Caki2 (cell line): Measurements from ENCODE around the gene NDUFS1. TPM values are rescaled to one million over a fixed set of nuclear protein-coding genes. Genes with fewer than 3 reads are reported as not detected.
"Not testable (repeated sequence)": the region's sequence is repeated elsewhere in the genome, so short reads cannot be mapped to it uniquely, and the experiment has no call there.

ENCODE experiments used
- DNase-seq: peaks from one replicate; pipeline ENCODE4 v3.0.0-alpha.2; 2015; ENCODE audit warnings: low read depth
- in situ Hi-C: cut with HindIII; loops from 2 replicates; pipeline ENCODE4 v1.10.0; 2016; ENCODE audit warnings: low sequenced_read_pairs, low pct_unique_long_range_greater_than_20kb, mixed read lengths
- total RNA-seq: library from RNA; depleted of rRNA; stranded (reverse); fragments of >200 nt; shearing (Covaris generic); gene quantifications from 2 replicates; pipeline ENCODE4 v1.2.3, GENCODE V29; 2014; ENCODE audit warnings: low replicate concordance; rRNA removed

The NDUFS1 gene
- 75.5 and 103 TPM in 2 replicates for total RNA-seq

DNA sequence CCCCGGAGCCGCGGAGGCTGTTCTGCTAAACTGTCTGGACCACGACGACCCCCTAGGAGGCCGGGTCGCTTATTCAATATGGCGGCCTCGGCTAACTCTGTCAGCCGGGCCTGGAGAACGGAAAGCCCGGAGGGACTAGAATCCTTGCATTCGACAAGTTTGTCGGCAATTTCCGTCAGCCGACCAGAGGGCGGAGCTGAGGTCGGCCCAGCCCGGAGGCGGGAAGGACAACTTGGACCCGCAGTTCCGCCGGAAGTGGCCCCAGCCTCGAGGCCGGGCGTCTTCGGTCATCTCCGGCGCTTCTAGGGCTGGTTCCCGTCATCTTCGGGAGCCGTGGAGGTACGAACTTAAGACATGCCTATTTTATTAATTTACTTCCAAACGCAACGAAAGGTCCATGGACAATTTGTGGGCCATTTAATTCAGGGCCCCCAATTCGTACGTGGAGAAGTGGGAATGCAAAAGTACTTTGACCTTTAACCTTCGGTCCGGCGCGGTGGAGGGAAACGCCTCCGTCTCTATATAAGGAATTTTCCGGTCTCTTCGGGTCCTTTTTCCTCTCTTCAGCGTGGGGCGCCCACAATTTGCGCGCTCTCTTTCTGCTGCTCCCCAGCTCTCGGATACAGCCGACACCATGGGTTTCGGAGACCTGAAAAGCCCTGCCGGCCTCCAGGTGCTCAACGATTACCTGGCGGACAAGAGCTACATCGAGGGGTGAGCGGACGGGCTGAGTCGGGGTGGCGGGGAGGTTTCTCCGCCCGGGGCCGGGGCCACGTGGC is at the start of gene NDUFS1, which contains the start of gene EEF1B2:
Gene NDUFS1 (minus strand): TSS at position 99 of the 779 bp plus-strand sequence. CDS start 5,766 bp downstream, outside the sequence.
Gene EEF1B2 (plus strand): TSS at position 550 of the 779 bp plus-strand sequence. CDS start 85 bp downstream, at position 635.
- in situ Hi-C loops, result no loop called here
- DNase-seq, result peak; percentile 93

DNA sequence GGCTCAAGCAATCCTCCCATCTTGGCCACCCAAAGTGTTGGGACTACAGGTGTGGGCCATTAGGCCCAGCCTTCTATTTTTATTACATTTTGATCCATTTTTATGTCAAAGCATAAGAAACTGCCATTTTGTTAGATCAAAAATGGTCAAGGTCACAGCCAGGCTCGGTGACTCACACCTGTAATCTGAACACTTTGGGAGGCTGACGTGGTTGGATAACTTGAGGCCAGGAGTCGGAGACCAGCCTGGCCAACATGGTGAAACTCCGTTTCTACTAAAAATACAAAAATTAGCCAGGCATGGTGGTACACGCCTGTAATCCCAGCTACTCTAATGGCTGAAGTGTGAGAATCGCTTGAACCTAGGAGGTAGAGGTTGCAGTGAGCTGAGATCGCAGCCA is 49.7 kb upstream of the NDUFS1 start:
- DNase-seq, result no peak
- in situ Hi-C loops, result no loop called here

DNA sequence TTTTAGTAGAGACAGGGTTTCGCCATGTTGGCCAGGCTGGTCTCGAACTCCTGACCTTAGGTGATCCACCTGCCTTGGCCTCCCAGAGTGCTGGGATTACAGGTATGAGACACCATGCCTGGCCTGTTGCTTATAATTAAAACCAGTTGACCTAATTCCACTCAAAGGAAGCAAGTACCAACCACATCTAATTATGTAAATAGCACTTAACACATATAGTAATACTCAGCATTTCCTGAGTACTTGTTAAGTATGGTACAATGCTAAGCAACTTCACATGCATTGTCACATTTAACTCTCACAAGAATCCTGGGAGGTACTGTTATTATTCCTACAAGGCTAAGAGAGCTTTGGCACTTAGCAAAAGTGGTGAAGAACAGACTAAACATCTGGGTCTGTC is 48.1 kb upstream of the NDUFS1 start:
- DNase-seq, in situ Hi-C loops: not testable (repeated sequence)

DNA sequence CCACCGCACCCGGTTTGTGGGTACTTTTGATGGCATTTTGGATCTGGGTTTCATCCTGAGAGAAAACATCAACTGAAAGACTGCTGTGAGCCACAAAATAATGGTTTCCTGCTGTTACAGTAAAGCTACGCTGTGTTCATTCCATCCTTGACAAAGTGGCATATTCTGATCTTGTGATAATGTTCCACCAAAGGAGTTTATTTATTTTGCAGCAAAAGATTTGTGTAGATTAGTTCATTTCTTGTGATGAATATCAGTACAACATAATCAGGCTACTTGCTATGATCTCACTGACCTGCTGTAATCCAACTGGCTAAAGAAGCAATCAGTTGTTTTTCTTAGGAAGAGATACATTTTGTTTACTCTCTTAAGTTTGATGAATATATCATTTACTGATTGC is 45.5 kb upstream of the NDUFS1 start:
- in situ Hi-C loops, result no loop called here
- DNase-seq, result no peak

DNA sequence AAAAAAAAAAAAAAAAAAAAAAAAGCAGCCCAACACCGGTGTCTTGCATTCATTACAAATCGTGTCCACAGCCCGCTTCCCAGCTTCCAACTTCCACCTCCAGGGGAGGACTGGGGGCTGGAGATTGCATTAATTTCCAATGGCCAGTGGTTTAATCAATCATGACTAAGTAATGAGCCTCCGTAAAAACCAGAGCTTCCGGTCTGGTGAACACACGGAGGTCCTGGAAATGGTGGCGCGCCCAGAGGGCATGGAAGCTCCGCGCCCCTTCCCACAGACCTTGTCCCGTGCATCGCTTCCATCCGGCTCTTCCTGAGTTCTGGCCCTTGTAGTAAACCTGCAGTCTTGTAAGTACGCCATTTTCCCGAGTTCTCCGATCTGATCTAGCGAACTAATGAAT is 44.1 kb upstream of the NDUFS1 start:
- in situ Hi-C loops, result no loop called here
- no peak for DNase-seq

- no peak for DNase-seq
- in situ Hi-C loops, result no loop called here
Observed at GRCh38 chr2:206202446-206202845, 43.2 kb upstream of the NDUFS1 start.

GRCh38 chr2:206201075-206201848 is 42.0 kb upstream of the NDUFS1 start:
- no peak for DNase-seq
- in situ Hi-C loops, result no loop called here

DNA sequence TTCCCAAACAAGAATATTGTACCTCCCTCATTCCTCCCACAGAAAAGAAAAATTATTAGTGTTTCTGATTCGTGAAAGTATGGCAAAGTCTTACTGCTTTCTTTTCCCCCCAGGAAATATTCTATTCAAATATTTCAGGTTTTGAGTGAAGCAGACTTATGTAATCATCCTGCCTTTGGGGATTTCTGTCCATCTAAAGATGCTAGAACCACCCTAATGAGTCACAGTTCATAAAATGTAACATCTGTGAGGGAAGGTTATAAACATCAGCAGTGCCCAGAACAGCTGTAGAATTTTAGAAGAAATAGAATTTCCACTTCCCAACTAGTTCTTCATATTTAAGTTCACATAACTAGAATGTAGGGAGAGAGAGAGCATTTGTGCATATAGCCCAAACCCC is 39.4 kb upstream of the NDUFS1 start:
- no peak for DNase-seq
- in situ Hi-C loops, result no loop called here

DNA sequence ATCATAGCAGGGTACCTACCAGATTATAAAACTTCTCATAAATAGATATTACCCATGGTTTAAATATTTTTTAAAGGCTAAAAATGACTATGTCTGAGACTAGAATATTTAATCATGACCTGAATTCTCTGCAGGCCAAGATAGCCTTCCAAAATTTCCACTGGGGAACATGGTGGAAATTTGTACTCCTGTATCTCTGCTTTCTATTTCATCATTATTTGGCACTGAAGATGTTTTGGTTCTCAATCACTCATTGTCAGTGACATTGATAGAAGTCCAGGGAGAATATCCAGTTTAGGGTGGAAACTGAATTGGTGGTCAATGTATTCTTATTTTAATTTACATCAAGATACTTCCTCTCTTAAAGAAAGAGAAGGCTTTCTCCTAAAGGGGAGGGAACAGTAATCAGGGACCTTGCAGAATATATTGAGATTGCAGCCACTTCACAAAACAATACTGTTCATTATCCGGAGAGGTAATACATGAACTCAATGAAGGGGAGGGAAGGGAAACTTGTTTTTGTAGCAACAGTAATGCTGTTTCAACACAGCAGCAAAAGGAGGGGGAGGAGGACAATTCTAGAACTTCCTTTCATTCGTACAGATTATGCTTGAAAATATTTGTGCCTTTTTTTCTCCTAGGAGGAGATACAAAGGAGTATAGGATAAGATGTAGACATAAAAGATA is 34.6 kb upstream of the NDUFS1 start:
- DNase-seq, result no peak
- in situ Hi-C loops, result no loop called here

DNA sequence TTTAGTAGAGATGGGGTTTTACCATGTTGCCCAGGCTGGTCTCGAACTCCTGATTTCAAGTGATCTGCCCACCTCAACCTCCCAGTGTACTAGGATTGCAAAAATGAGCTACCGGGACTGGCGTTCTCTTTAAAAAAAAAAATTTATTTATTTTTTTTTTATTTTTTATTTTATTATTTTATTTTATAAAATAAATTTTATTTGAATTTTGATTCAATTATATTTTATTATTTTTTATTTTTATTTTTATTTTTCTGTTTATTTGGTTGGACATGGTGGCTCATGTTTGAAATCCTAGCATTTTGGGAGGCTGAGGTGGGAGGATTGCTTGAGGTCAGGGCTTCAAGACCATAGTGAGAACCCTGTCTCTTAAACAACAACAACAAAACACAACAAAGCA is 32.9 kb upstream of the NDUFS1 start:
- in situ Hi-C loops, result no loop called here
- DNase-seq, result no peak

DNA sequence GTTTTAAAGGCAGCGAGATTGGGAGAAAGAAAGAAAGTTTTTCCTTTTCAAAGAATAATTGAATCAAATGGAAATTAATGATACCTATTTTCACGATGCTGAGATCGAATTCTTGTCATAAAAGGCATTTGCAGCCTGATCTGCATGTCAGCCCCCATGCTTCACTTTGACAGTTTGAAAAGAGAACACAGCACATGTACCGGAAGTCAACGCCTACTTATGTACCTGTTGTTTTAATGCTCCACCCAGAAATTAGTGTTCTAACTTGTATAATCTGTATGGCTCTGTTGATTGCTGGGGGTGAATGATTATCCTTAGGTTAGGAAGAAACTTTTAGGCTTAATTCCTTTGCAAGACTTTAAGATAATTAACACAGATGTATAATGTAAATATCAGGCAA is 31.4 kb upstream of the NDUFS1 start:
- in situ Hi-C loops, result no loop called here
- DNase-seq, result no peak

- no peak for DNase-seq
- in situ Hi-C loops, result no loop called here
Observed at GRCh38 chr2:206190111-206190510, 30.9 kb upstream of the NDUFS1 start.

- DNase-seq, result no peak
- in situ Hi-C loops, result no loop called here
Observed at GRCh38 chr2:206189691-206190090, 30.4 kb upstream of the NDUFS1 start.

- DNase-seq, in situ Hi-C loops: not testable (repeated sequence)
Observed at GRCh38 chr2:206181526-206181925, 22.3 kb upstream of the NDUFS1 start.

DNA sequence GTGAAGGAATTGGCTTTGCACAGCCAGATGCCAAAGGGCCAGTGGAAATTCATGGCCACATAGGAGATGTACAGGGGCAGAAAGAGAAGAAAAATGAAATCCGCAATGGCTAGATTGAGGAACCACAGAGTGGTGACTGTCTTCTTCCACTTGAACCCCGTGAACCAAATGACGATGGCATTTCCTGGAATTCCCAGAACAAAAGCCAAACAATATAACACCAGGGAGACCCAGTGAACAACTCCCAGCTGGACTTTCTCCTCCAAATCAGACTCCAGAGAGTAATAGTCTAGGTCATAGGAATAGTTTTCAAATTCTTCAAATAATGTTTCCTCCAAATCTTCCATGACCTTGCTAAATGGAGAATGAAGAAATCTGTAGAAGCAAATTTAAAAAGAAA is 17.7 kb upstream of the NDUFS1 start:
- no peak for DNase-seq
- in situ Hi-C loops, result no loop called here

- in situ Hi-C loops, result no loop called here
- no peak for DNase-seq
Observed at GRCh38 chr2:206176121-206176520, 16.9 kb upstream of the NDUFS1 start.

DNA sequence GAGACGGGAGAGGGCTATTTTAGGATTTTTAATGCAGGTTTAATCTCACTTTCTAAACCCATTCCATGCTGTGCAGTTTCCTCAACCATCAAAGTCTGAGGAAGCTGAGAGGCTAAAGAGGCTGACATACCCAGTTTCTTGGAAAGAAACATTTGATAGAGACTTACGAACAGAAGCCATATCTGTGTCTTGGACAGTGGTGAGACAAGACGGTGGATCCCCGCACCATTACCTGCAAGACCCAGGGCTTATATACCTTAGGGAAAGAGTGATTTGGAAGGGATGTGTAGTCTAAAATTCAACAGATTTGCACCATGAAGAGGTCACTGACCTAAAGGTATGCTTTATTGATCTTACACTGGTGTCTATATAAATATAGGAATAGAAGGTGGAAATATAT is 13.9 kb upstream of the NDUFS1 start:
- DNase-seq, result no peak
- in situ Hi-C loops, result no loop called here

- in situ Hi-C loops, DNase-seq: not testable (repeated sequence)
Observed at GRCh38 chr2:206171624-206172397, 12.6 kb upstream of the NDUFS1 start.
